HS-5 (cell line): Measurements from ENCODE around the gene LRBA.
A peak's percentile ranks its signal among the peaks of the same experiment; 100 is the strongest.

Experiments
- DNase-seq: peaks from one replicate; pipeline ENCODE4 v3.0.0-alpha.2; 2012; ENCODE audit warnings: low read depth

LRBA gene

GRCh38 chr4:150322646-150323045, 692.4 kb downstream of the LRBA start:
- DNase-seq: no peak

- no peak for DNase-seq
Measured at GRCh38 chr4:150321113-150321512, 694.0 kb downstream of the LRBA start.

- no peak for DNase-seq
Measured at GRCh38 chr4:150318971-150319370, 696.1 kb downstream of the LRBA start.

- no peak for DNase-seq
Measured at GRCh38 chr4:150318527-150318926, 696.6 kb downstream of the LRBA start.

- DNase-seq: no peak
Measured at GRCh38 chr4:150316332-150317205, 698.5 kb downstream of the LRBA start.

DNA sequence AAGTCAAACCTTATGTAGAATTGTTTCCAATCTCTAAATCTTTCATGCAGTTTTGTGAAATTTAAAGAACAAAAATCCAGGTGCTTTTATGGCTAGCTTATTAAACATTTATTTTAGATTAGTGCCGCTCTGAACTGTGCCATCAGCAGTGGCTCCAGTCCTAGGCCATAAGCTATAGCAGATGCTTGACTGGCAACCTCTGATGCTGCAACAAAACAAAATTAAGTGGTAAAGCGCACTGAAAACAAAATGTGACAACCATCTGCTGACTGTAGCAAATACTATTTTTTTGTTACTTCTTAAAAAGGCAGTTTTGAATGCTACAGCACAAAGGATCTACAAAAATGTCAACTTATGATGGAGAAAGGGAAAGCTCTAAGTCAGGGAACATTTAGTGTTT, 699.4 kb downstream of the LRBA start:
- DNase-seq: no peak

GRCh38 chr4:150315175-150315574, 699.9 kb downstream of the LRBA start:
- no peak for DNase-seq

GRCh38 chr4:150314031-150314430, 701.1 kb downstream of the LRBA start:
- DNase-seq: no peak

DNA sequence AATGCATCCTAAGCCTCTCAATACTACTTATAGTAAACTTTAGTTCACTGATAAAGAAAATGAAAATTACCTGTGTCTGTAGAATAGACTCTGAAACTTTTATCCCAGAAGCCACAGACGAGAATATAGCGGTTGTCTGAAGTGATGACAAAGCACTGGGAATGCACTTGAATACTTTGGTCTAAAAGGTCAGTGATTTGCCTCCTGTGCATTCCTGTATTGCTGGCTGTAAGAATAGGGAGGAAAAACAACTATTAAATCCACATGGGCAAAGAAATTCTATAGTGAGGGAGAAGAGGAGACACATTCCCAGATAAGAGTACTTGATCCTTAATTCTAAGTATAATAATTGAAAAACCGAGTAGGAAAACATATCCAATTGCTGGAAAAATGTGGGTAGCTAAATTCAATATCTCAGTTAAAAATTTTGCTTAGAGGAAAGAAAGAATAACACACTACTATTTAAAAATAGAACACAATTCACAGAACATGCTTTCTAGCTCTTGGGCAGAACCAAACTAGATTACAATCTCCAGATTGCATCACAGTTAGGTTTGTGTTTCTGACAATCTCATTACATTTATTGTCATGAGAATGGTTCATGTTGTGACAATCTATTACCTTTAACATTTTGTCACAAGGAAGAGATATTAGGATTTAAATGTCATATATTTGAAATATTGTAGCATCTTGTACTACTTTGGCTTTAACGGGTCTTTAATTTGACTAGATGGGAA, 704.8 kb downstream of the LRBA start:
- DNase-seq: no peak

DNA sequence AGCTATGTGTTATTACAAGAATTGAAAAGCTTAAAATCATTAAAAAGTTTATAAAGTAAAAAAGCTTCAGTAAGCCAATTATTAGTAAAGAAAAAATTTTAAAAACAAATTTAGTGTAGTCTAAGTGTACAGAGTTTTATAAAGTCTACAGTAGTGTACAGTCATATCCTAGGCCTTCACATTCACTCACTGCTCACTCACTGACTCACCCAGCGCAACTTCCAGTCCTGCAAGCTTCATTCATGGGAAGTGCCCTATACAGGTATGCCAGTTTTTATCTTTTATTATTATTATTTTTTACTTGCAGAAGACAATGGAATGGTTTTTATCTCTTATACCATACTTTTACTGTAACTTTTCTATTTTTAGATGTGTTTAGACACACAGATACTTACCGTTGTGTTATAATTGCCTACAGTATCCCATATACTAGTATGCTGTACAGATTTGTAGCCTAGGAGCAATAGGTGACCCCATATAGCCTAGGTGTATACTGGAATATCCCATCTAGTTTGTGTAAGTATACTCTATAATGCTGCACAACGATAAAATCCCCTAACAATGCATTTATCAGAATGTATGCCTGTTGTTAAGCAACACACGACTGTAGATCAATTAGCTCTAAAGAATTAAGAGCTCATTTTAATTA, 706.1 kb downstream of the LRBA start:
- DNase-seq: no peak

DNA sequence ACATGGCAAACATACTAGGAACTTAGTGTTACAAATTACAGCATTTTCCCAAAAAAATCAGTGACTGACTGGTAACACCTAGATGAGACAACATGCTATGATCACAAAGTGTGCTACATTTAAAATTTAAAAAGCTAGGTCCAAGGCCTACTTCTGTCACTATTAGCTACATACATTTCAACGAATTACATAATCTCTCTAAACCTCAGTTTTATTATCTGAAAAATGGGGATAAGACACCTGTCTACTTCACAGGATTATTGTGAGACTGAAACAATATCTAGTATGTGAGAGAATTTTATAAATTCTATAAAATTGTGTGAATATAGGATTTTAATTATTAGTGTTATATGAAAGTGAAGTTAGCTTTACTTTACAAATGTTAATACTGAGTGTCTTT, 708.4 kb downstream of the LRBA start:
- no peak for DNase-seq

- no peak for DNase-seq
Measured at GRCh38 chr4:150305995-150306394, 709.1 kb downstream of the LRBA start.

DNA sequence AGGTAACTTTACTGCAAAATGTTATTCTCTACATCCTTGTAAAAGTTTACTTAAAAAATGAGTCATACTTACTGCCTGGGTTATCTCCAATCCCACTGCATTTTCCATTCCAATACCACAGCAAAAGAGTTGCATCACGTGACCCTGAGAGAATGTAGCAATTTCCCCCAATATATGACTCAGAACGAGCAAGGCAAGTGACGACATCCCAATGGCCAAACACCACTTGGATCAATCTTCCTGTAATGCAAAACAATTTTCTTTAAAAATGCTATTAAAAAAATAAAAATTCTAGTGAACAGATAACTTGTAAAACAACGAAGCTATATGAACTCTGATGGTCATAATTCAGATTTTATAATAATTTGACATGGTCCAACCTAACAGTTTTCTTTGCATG, 712.5 kb downstream of the LRBA start:
- DNase-seq: peak; percentile 90

- DNase-seq: no peak
Measured at GRCh38 chr4:150299816-150300215, 715.3 kb downstream of the LRBA start.

GRCh38 chr4:150297861-150298474, 717.1 kb downstream of the LRBA start:
- no peak for DNase-seq

GRCh38 chr4:150289881-150290280, 725.2 kb downstream of the LRBA start:
- no peak for DNase-seq

DNA sequence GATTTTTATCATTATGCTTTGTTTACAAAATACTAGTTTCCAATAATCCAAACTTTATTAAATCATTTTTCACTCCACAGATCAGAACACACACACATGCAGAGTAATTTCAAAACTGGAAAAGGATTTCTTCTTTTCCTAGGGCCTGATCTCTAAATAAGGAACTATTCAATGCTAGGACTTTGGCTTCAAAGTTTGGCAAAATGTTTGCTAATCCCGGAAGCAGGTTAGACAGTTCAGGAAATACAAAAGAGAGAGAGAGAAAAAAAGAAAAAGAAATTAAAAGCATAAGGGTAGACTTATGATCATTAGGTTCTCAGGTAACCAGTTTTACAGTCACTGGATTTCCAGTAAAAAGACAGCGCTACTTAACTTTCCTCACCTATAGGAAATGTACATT, 725.9 kb downstream of the LRBA start:
- no peak for DNase-seq

- no peak for DNase-seq
Measured at GRCh38 chr4:150286656-150287055, 728.4 kb downstream of the LRBA start.

DNA sequence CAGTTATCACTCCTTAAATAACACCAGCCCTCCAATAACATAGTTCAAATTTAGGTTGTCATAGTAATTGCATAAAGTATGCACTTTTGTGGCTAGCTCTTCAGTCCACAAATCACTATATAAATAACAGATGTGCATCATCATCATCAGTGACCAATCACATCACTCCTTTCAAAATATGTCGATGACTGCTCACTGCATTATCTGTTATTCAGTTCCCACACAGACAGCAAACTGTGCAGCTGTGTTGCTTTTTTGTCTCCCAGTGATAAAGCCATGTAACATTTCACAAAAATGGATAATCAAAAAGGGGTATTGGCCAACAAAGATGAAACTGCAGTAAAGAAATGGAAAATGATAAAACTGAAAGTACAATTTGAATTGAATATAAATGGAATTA, 731.4 kb downstream of the LRBA start:
- peak; percentile 74 for DNase-seq

DNA sequence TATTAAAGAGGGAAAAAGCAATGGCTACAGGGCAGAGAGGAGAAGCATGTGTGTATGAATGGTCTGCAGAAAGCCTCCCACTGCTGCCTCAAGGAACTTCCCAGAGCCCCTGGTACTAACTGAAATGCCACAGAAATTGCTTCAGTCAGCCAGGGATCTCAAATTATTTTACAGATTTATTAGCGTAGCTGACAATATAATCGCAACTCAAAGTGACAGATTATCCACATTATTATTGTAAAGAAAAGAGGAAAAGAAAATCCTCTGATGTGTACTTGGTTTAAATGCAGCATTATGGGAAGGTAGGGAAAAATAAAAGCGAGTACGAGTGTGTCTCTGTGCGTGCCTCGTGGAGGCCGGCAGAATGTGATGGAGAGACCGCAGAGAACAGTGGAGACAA, 734.1 kb downstream of the LRBA start:
- no peak for DNase-seq

DNA sequence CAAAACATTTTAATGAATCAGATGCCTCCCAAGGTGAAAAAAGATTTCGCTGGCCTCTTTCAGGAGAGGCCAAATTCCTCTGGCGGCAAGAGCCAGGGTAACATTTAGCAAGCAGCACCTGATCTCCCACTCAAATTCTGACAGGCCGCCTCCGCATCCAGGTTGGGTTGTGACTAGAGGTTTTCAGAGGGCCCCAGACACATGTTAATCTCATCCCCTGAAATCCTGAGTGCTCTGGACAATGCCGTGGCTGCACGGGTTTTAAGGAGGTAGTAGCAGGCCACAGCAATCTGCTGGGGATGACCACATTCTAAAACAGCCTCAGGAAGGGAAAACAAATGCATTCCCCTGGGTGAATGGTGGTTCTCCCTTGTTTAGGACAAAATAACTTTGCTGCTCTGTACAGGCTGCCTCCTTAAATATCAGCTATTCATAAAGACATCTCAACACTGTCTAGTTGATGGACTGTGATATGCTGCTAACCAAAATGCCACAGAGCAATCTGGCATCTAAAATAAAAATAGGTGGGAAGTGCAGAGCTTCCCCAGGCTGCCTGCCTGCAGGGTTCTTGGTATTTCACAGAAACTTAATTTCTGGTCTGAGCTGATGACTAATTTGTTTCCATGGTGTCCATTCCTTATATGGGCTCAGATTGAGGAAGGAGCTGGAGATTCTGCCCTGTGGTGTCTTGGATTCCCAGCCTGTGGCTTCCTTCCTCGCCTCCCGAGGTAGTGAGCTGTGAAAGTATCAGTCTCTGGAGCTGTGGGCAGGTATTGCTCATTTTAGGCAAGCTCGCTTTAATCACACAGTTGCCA, 734.8 kb downstream of the LRBA start:
- DNase-seq: peak; percentile 41

DNA sequence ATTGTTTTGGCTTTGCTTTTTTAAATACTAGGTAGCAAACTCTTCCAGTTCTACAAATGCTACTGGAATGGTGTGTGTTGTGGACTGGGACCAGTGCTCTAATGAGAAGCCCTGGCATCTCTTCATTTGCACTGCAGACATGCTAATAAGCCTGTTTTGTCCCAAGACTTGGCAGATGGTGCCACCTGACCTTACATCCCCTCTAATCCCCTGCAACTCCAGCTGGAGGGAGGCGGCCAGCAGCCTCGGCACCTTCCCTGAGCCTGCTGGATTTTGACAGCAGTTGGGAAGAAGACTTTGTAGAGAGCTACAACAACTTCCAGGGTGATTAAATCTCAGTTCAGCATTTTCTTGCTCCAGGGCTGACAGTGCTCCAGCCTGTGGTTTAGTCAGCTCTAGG, 736.9 kb downstream of the LRBA start:
- DNase-seq: no peak
